ENCODE data around the gene CEP120.

Gene CEP120

GRCh38 chr5:123297198-123297831 is 125.9 kb downstream of the CEP120 start:
- no peak overlapping the region for H3K4me3 ChIP-seq (ENCODE audit: low read depth, low read length)
- TF ChIP-seq CTCF (IDR thresholded peaks at IDR 0.05; ENCODE audit: low read depth, low read length, missing control alignments): no peak
- no peak for DNase-seq (ENCODE audit: low read depth)
